Neural progenitor cell (in vitro differentiated cells): ENCODE results near the gene SLC35A2.

Source experiments
- CTCF ChIP-seq: fragments of 200-600 bp; sonication (generic); IDR thresholded peaks from 2 replicates; pipeline ENCODE4 v1.5.1; 2017; ENCODE audit warnings: antibody characterized with exemption, mild to moderate bottlenecking
- EZH2 ChIP-seq: fragments of 200-600 bp; sonication (generic); IDR thresholded peaks from 2 replicates; pipeline ENCODE4 v1.6.1; 2017; ENCODE audit warnings: antibody characterized with exemption, mild to moderate bottlenecking, moderate library complexity

- TF ChIP-seq CTCF (no peak), EZH2 (no peak)
Measured at GRCh38 chrX:48893556-48894348, 17.7 kb downstream of the SLC35A2 start.
